Ishikawa (cell line): ENCODE measurements around the gene ADCY2.

ENCODE experiments used
- CEBPB ChIP-seq: IDR thresholded peaks from 2 replicates; pipeline ENCODE4 v1.6.1; 2012
- EP300 ChIP-seq: IDR thresholded peaks from 2 replicates; pipeline ENCODE4 v1.6.1; 2012; ENCODE audit warnings: borderline replicate concordance
- FOXM1 ChIP-seq: IDR thresholded peaks from 2 replicates; pipeline ENCODE4 v1.6.1; 2012; ENCODE audit warnings: low read depth, borderline replicate concordance
- NFIC ChIP-seq: IDR thresholded peaks from 2 replicates; pipeline ENCODE4 v1.6.1; 2012
- RAD21 ChIP-seq: IDR thresholded peaks from 2 replicates; pipeline ENCODE4 v1.6.1; 2012; ENCODE audit warnings: low read depth
- TAF1 ChIP-seq: IDR thresholded peaks from 2 replicates; pipeline ENCODE4 v1.6.1; 2012; ENCODE audit warnings: low read depth, mild to moderate bottlenecking
- TCF12 ChIP-seq: IDR thresholded peaks from 2 replicates; pipeline ENCODE4 v1.6.1; 2012; ENCODE audit warnings: low read depth
- USF1 ChIP-seq: IDR thresholded peaks from 2 replicates; pipeline ENCODE4 v1.6.1; 2012
- YY1 ChIP-seq: IDR thresholded peaks from 2 replicates; pipeline ENCODE4 v1.6.1; 2012; ENCODE audit warnings: low read depth
- TF ChIP-seq, protein P1 (sequence below): IDR thresholded peaks from 2 replicates; pipeline ENCODE4 v1.6.1; 2012; ENCODE audit warnings: low read depth, mild to moderate bottlenecking
- TF ChIP-seq, protein P2 (sequence below): IDR thresholded peaks from 2 replicates; pipeline ENCODE4 v1.6.1; 2012

- TF ChIP-seq, protein P1, sequence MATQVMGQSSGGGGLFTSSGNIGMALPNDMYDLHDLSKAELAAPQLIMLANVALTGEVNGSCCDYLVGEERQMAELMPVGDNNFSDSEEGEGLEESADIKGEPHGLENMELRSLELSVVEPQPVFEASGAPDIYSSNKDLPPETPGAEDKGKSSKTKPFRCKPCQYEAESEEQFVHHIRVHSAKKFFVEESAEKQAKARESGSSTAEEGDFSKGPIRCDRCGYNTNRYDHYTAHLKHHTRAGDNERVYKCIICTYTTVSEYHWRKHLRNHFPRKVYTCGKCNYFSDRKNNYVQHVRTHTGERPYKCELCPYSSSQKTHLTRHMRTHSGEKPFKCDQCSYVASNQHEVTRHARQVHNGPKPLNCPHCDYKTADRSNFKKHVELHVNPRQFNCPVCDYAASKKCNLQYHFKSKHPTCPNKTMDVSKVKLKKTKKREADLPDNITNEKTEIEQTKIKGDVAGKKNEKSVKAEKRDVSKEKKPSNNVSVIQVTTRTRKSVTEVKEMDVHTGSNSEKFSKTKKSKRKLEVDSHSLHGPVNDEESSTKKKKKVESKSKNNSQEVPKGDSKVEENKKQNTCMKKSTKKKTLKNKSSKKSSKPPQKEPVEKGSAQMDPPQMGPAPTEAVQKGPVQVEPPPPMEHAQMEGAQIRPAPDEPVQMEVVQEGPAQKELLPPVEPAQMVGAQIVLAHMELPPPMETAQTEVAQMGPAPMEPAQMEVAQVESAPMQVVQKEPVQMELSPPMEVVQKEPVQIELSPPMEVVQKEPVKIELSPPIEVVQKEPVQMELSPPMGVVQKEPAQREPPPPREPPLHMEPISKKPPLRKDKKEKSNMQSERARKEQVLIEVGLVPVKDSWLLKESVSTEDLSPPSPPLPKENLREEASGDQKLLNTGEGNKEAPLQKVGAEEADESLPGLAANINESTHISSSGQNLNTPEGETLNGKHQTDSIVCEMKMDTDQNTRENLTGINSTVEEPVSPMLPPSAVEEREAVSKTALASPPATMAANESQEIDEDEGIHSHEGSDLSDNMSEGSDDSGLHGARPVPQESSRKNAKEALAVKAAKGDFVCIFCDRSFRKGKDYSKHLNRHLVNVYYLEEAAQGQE, result no peak
- no peak for TF ChIP-seq RAD21
- no peak for TF ChIP-seq USF1
- no peak for TF ChIP-seq YY1
- TF ChIP-seq EP300, result no peak
- TF ChIP-seq FOXM1, result no peak
- no peak for TF ChIP-seq TCF12
- TF ChIP-seq TAF1, result no peak
- TF ChIP-seq, protein P2, sequence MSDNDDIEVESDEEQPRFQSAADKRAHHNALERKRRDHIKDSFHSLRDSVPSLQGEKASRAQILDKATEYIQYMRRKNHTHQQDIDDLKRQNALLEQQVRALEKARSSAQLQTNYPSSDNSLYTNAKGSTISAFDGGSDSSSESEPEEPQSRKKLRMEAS, result no peak
- no peak for TF ChIP-seq CEBPB
- TF ChIP-seq NFIC, result no peak
Measured at GRCh38 chr5:7668627-7669026, 272.7 kb downstream of the ADCY2 start.
